HCT116 (cell line): ENCODE data around the gene SLC6A12. TPM values are rescaled to one million over a fixed set of nuclear protein-coding genes. Genes with fewer than 3 reads are reported as not detected.

Experiments
- ATAC-seq: fragments of 200-7000 bp; cut with Tn5 transposase; 2 replicates; pipeline ENCODE4 v1.9.1; 2020; ENCODE audit warnings: mild to moderate bottlenecking, moderate library complexity
- BruUV-seq: library from RNA; stranded (reverse); fragments of 400-500 nt; replicated peaks from 2 replicates; lab custom pipeline; 2021; lab: Mats Ljungman, UMichigan
- CTCF ChIA-PET: fragments of 300-600 bp; sonication (Branson Sonifier 250); formaldehyde crosslinking; loops from one replicate; lab custom pipeline; 2021; ENCODE audit warnings: antibody characterized with exemption; lab: Charles Lee
- POLR2A ChIA-PET: fragments of 300-600, 350-600 bp; sonication (Branson Sonifier 250); formaldehyde crosslinking; loops from one replicate; lab custom pipeline; 2021; ENCODE audit warnings: antibody characterized with exemption; lab: Charles Lee
- RAD21 ChIA-PET, 2 experiments: fragments of 300-600 bp; sonication (Branson Sonifier 250); formaldehyde crosslinking; loops; one replicate each; lab custom pipeline; 2023; ENCODE audit warnings: low total read pairs in 2 of 2; ENCODE audit not compliant: uncharacterized antibody in 2 of 2, unreplicated experiment in 2 of 2, low non-redundant PET in 1 of 2; lab: Charles Lee
- DNase-seq: peaks from one replicate; pipeline ENCODE4 v3.0.0-alpha.2; 2010; ENCODE audit warnings: low read depth, low spot score
- H2AFZ ChIP-seq: fragments of 200-600 bp; shearing (Covaris generic), sonication (generic); 2 replicates; pipeline ENCODE4 v1.6.1; 2017; ENCODE audit warnings: low read depth, mixed run types, mixed read lengths, antibody characterized with exemption, low read length; ENCODE audit not compliant: poor library complexity, severe bottlenecking
- H3K27ac ChIP-seq: 2 replicates; pipeline ENCODE4 v1.5.1; 2012; ENCODE audit warnings: low read depth, low read length
- H3K27me3 ChIP-seq: fragments of 200-600 bp; sonication (generic); 2 replicates; pipeline ENCODE4 v1.6.1; 2016; ENCODE audit warnings: mixed run types, low read length, mixed read lengths; ENCODE audit not compliant: insufficient read depth
- H3K36me3 ChIP-seq, 2 experiments: fragments of 200-500 bp in 1 of 2; fragments of 200-600 bp in 1 of 2; sonication (Bioruptor generic) in 1 of 2; sonication (generic) in 1 of 2; 2 replicates each; pipeline versions ENCODE4 v1.5.1 to v1.6.1; 2014 to 2016; ENCODE audit warnings: low read length in 2 of 2, inconsistent platforms in 1 of 2, mixed read lengths in 1 of 2, mixed run types in 1 of 2; ENCODE audit not compliant: insufficient read depth in 2 of 2, control insufficient read depth in 1 of 2
- H3K4me1 ChIP-seq, 2 experiments: fragments of 200-600 bp in 1 of 2; sonication (generic) in 1 of 2; 2 replicates each; pipeline versions ENCODE4 v1.5.1 to v1.6.1; 2012 to 2017; ENCODE audit warnings: low read length in 2 of 2, inconsistent platforms in 1 of 2, mild to moderate bottlenecking in 1 of 2, mixed read lengths in 1 of 2, mixed run types in 1 of 2, moderate library complexity in 1 of 2; ENCODE audit not compliant: insufficient read depth in 2 of 2, control insufficient read depth in 1 of 2
- H3K4me2 ChIP-seq: fragments of 200-600 bp; sonication (generic); 2 replicates; pipeline ENCODE4 v1.6.1; 2017; ENCODE audit warnings: mixed run types, low read length, mixed read lengths
- H3K4me3 ChIP-seq, 2 experiments: fragments of 200-600 bp in 1 of 2; sonication (generic) in 1 of 2; replicated peaks in 1 of 2; 2 replicates each; pipeline ENCODE4 v1.5.1; 2011 to 2016; ENCODE audit warnings: low read length in 2 of 2, control low read depth in 1 of 2, low read depth in 1 of 2, mild to moderate bottlenecking in 1 of 2, mixed read lengths in 1 of 2, mixed run types in 1 of 2
- H3K79me2 ChIP-seq: fragments of 200-600 bp; sonication (generic); 2 replicates; pipeline ENCODE4 v1.6.1; 2017; ENCODE audit warnings: mild to moderate bottlenecking, mixed run types, low read length, moderate library complexity, mixed read lengths; ENCODE audit not compliant: insufficient read depth
- H3K9ac ChIP-seq: fragments of 200-600 bp; sonication (generic); 2 replicates; pipeline ENCODE4 v1.6.1; 2016; ENCODE audit warnings: low read length, mixed read lengths
- H3K9me2 ChIP-seq: fragments of 200-600 bp; sonication (generic), shearing (Covaris generic); 2 replicates; pipeline ENCODE4 v1.6.1; 2017; ENCODE audit warnings: mixed run types, mild to moderate bottlenecking, moderate library complexity; ENCODE audit not compliant: insufficient read depth
- H3K9me3 ChIP-seq, 2 experiments: fragments of 200-500 bp in 1 of 2; fragments of 200-600 bp in 1 of 2; sonication (Bioruptor generic) in 1 of 2; sonication (generic) in 1 of 2; 2 replicates each; pipeline ENCODE4 v1.6.1; 2014 to 2017; ENCODE audit warnings: low read length in 2 of 2, mixed read lengths in 2 of 2, inconsistent platforms in 1 of 2, low read depth in 1 of 2, mild to moderate bottlenecking in 1 of 2, mixed run types in 1 of 2, moderate library complexity in 1 of 2; ENCODE audit not compliant: control insufficient read depth in 1 of 2, insufficient read depth in 1 of 2
- H4K20me1 ChIP-seq: fragments of 200-600 bp; sonication (generic), shearing (Covaris generic); 2 replicates; pipeline ENCODE4 v1.6.1; 2017; ENCODE audit warnings: mixed run types, mild to moderate bottlenecking, moderate library complexity; ENCODE audit not compliant: insufficient read depth
- CBX3 ChIP-seq: IDR thresholded peaks from 2 replicates; pipeline ENCODE4 v1.6.1; 2012; ENCODE audit warnings: low read depth
- CEBPB ChIP-seq: IDR thresholded peaks from 2 replicates; pipeline ENCODE4 v1.6.1; 2012; ENCODE audit warnings: low read depth
- EGR1 ChIP-seq: IDR thresholded peaks from 2 replicates; pipeline ENCODE4 v1.6.1; 2012; ENCODE audit warnings: low read depth
- ELF1 ChIP-seq: IDR thresholded peaks from 2 replicates; pipeline ENCODE4 v1.6.1; 2012; ENCODE audit warnings: low read depth, borderline replicate concordance
- EZH2 ChIP-seq: fragments of 200-600 bp; sonication (generic); IDR thresholded peaks from 2 replicates; pipeline ENCODE4 v1.6.1; 2017; ENCODE audit warnings: antibody characterized with exemption, mixed run types
- EZH2phosphoT487 ChIP-seq: fragments of 200-600 bp; IDR thresholded peaks from 2 replicates; pipeline ENCODE4 v1.6.1; 2018; ENCODE audit warnings: antibody characterized with exemption, borderline replicate concordance
- FOSL1 ChIP-seq: IDR thresholded peaks from 2 replicates; pipeline ENCODE4 v1.6.1; 2012; ENCODE audit warnings: low read depth
- POLR2AphosphoS5 ChIP-seq: IDR thresholded peaks from 2 replicates; pipeline ENCODE4 v1.6.1; 2011; ENCODE audit warnings: mild to moderate bottlenecking, low read depth, low read length, moderate library complexity
- SP1 ChIP-seq: IDR thresholded peaks from 2 replicates; pipeline ENCODE4 v1.6.1; 2012; ENCODE audit warnings: low read depth
- SRF ChIP-seq: IDR thresholded peaks from 2 replicates; pipeline ENCODE4 v1.6.1; 2012; ENCODE audit warnings: low read depth
- ZFX ChIP-seq: fragments of 450-650 bp; IDR thresholded peaks from 2 replicates; pipeline ENCODE4 v1.6.1; 2017
- ZNF274 ChIP-seq: fragments of 200-500 bp; sonication (Bioruptor generic); IDR thresholded peaks from 2 replicates; pipeline ENCODE4 v1.6.1; 2014; ENCODE audit warnings: mild to moderate bottlenecking, low read depth, low read length, inconsistent platforms
- intact Hi-C: fragments of 100-400 bp; cut with micrococcal nuclease; formaldehyde crosslinking; loops from 2 replicates; pipeline ENCODE4 v1.10.0; 2022
- total RNA-seq: library from RNA; stranded (reverse); gene quantifications from one replicate; pipeline ENCODE4 v1.2.1, GENCODE V29; 2021; ENCODE audit not compliant: unreplicated experiment

Gene SLC6A12
- total RNA-seq, 1 experiment from 2014 or later: 0.64 TPM

DNA sequence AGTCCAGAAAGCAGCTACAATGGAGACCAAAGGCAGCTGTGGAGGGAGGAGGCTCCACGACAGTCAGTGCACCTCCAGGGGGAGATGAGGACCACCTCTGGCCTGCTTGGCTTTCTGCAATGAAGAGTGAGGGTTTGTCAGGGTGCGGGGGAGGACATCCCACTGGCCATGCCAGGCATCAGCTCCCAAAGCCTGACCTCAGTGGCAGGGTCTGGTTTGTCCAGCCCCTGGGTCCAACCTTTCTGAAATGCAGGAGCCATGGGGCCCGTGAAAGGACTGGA is 35.2 kb downstream of the SLC6A12 start:
- Histone ChIP-seq H3K9me2 (no peaks in the 10 kb centered on the region), H3K27me3 (no peaks in the 10 kb centered on the region), H3K27ac (no peak overlapping the region), H2AFZ (no peak overlapping the region), H3K4me1 (peaks cover 9 to 55% of the 10 kb centered on the region in 2 experiments; a peak in 3 of 4 replicates), H3K79me2 (no peaks in the 10 kb centered on the region), H3K36me3 (no peaks in the 10 kb centered on the region), H3K4me3 (no peak overlapping the region), H4K20me1 (no peaks in the 10 kb centered on the region), H3K9me3 (no peaks in the 10 kb centered on the region), H3K9ac (no peak overlapping the region), H3K4me2 (peak overlapping the region; percentile 32)
- TF ChIP-seq SP1: no peak
- TF ChIP-seq ZNF274: no peak
- TF ChIP-seq EZH2phosphoT487: no peak
- TF ChIP-seq ZFX: no peak
- DNase-seq: no peak
- ChIA-PET CTCF (no interaction called here), RAD21 (no interaction called here), POLR2A (no interaction called here)
- BruUV-seq: no TSS peak
- intact Hi-C loops: no loop called here
- ATAC-seq: no peak

DNA sequence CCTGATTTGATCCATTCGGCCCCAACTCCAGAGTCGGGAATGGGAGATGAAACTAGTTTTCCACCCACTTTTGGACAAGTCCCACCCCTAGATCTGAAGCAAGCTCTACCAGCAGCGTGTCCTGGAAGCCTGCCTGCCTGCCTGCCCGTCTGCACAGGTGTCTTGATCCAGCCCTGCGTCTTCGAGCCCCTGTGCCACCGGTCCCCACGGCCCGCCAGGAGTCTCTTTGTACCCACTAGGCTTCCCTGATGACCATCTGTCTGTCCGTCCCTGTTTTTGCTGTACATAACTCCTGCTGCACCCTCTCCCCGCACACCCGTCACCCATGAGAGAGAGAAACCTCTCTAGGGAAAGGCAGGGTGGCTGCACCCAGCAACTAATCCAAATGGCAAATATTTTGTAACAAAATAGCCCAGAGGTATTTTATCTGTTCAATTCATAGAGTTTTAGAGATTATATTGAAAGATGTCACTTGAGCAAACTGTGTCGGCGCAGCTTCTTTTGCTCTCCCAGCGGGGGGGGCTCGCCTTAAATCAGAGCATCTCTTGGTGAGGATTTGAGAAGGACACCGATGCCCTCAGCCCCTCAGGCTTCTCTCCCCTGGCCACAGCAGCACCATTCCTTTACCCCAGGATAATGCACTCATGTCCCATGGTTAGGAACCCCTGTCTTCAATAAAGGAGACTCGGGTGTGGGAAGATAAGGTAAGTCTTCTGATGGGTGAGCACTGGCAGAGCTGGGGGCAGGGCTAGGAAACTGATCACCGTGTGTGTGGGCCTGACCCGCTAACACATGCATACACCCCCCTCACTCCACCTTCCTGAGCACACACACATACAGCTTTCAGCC is 35.8 kb downstream of the SLC6A12 start:
- Histone ChIP-seq H3K27ac (no peak overlapping the region), H3K9me3 (no peaks in the 10 kb centered on the region), H3K9me2 (no peaks in the 10 kb centered on the region), H4K20me1 (no peaks in the 10 kb centered on the region), H3K36me3 (no peaks in the 10 kb centered on the region), H3K4me2 (no peak overlapping the region), H2AFZ (no peak overlapping the region), H3K4me3 (no peak overlapping the region), H3K27me3 (no peaks in the 10 kb centered on the region), H3K4me1 (peaks cover 9 to 55% of the 10 kb centered on the region in 2 experiments; a peak in 3 of 4 replicates), H3K9ac (no peak overlapping the region), H3K79me2 (no peaks in the 10 kb centered on the region)
- BruUV-seq: no TSS peak
- DNase-seq: no peak
- POLR2A ChIA-PET: no interaction called here
- intact Hi-C loops: no loop called here
- no peak for ATAC-seq
- CTCF ChIA-PET: no interaction called here
- TF ChIP-seq ZNF274: no peak
- no peak for TF ChIP-seq CEBPB
- TF ChIP-seq FOSL1: no peak
- TF ChIP-seq EZH2phosphoT487: no peak
- no peak for TF ChIP-seq EZH2
- TF ChIP-seq SRF: no peak
- no peak for TF ChIP-seq ELF1
- no peak for TF ChIP-seq EGR1
- TF ChIP-seq POLR2AphosphoS5: no peak
- no peak for TF ChIP-seq CBX3
- RAD21 ChIA-PET: no interaction called here
